ENCODE results near the gene PACS1.

PACS1 gene

GRCh38 chr11:66051766-66052663, 18.1 kb upstream of the PACS1 start, which contains the start of gene SF3B2:
TSS of gene SF3B2 (plus strand) at chr11:66052364. CDS start at chr11:66052385, 21 bp downstream.
- TF ChIP-seq POLR2AphosphoS5 (IDR thresholded peaks at IDR 0.05; ENCODE audit: low read depth, low read length) (peak; percentile 92), SIN3A (IDR thresholded peaks at IDR 0.05; ENCODE audit: borderline replicate concordance, insufficient read depth, low read length) (peak; percentile 9; the same call in 1 of the 2 replicates), FOXP2 (optimal IDR thresholded peaks at IDR 0.05; ENCODE audit: borderline replicate concordance, extremely low read depth, extremely low read length, insufficient read depth) (peak; percentile 96), REST (IDR thresholded peaks at IDR 0.05; ENCODE audit: insufficient read depth in 1 of 2, low read depth in 2 of 2, low read length in 2 of 2) (0 out of 4 replicates have a peak, but pooled peaks of 1 of the 2 experiments have one; percentile 37), TAF1 (IDR thresholded peaks at IDR 0.05; ENCODE audit: borderline replicate concordance, insufficient read depth, low read length) (peak; percentile 92)

- TF ChIP-seq POLR2AphosphoS5 (IDR thresholded peaks at IDR 0.05; ENCODE audit: low read depth, low read length) = no peak
- no peak for TF ChIP-seq TAF1 (IDR thresholded peaks at IDR 0.05; ENCODE audit: borderline replicate concordance, insufficient read depth, low read length)
Measured at GRCh38 chr11:66052664-66052982, 17.4 kb upstream of the PACS1 start.

GRCh38 chr11:66055021-66055420, 15.1 kb upstream of the PACS1 start:
- TF ChIP-seq SIN3A (IDR thresholded peaks at IDR 0.05; ENCODE audit: borderline replicate concordance, insufficient read depth, low read length) (no peak), FOXP2 (optimal IDR thresholded peaks at IDR 0.05; ENCODE audit: borderline replicate concordance, extremely low read depth, extremely low read length, insufficient read depth) (no peak), TAF1 (IDR thresholded peaks at IDR 0.05; ENCODE audit: borderline replicate concordance, insufficient read depth, low read length) (no peak), POLR2AphosphoS5 (IDR thresholded peaks at IDR 0.05; ENCODE audit: low read depth, low read length) (no peak), REST (IDR thresholded peaks at IDR 0.05; ENCODE audit: insufficient read depth in 1 of 2, low read depth in 2 of 2, low read length in 2 of 2) (no peak)

GRCh38 chr11:66056501-66056900, 13.6 kb upstream of the PACS1 start:
- TF ChIP-seq SIN3A (IDR thresholded peaks at IDR 0.05; ENCODE audit: borderline replicate concordance, insufficient read depth, low read length) = no peak
- TF ChIP-seq REST (IDR thresholded peaks at IDR 0.05; ENCODE audit: insufficient read depth in 1 of 2, low read depth in 2 of 2, low read length in 2 of 2) = no peak
- no peak for TF ChIP-seq FOXP2 (optimal IDR thresholded peaks at IDR 0.05; ENCODE audit: borderline replicate concordance, extremely low read depth, extremely low read length, insufficient read depth)
- TF ChIP-seq TAF1 (IDR thresholded peaks at IDR 0.05; ENCODE audit: borderline replicate concordance, insufficient read depth, low read length) = no peak
- no peak for TF ChIP-seq POLR2AphosphoS5 (IDR thresholded peaks at IDR 0.05; ENCODE audit: low read depth, low read length)

GRCh38 chr11:66059966-66060680, 9.9 kb upstream of the PACS1 start:
- TF ChIP-seq POLR2AphosphoS5 (IDR thresholded peaks at IDR 0.05; ENCODE audit: low read depth, low read length) (no peak), TAF1 (IDR thresholded peaks at IDR 0.05; ENCODE audit: borderline replicate concordance, insufficient read depth, low read length) (no peak), REST (IDR thresholded peaks at IDR 0.05; ENCODE audit: insufficient read depth in 1 of 2, low read depth in 2 of 2, low read length in 2 of 2) (no peak), FOXP2 (optimal IDR thresholded peaks at IDR 0.05; ENCODE audit: borderline replicate concordance, extremely low read depth, extremely low read length, insufficient read depth) (no peak), SIN3A (IDR thresholded peaks at IDR 0.05; ENCODE audit: borderline replicate concordance, insufficient read depth, low read length) (no peak)

Data from PFSK-1 (cell line).